ENCODE measurements around the gene KRT86.
"Not testable (repeated sequence)": the region's sequence is repeated elsewhere in the genome, so short reads cannot be mapped to it uniquely, and the experiment has no call there.

The KRT86 gene

DNA sequence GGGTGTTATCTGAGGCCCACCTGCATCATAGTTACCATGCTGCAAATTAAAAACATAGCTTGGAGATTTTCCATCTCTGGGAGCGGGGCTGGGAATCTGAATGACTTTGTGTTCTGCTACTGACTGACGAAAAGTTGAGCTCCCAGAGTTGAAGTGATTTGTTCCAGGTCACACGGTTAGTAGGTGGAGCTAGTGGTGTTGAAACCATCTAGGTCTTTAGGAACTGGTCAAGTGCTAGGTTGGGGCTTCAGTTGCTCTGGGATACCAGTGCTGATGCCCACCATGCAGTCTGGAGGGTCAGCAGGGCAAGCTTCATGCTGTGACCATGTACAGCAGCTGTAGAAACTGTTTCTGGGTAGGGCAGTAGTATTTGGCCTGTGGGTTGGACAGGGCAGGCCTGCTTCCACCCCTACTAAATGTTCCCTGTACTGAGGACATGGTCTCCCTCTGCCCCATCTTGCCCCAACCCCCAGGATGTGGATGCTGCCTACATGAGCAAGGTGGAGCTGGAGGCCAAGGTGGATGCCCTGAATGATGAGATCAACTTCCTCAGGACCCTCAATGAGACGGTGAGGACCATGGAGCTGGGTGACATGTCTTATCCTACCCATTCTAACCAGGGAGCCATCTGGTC is 36.1 kb upstream of the KRT86 start:
- Histone ChIP-seq H3K9me3 (replicated peaks; ENCODE audit: insufficient read depth, low read length) (no peaks in the 10 kb centered on the region), H3K4me2 (ENCODE audit: low read depth, low read length) (no peak overlapping the region), H3K27me3 (replicated peaks; ENCODE audit: insufficient read depth, low read length) (peaks cover 25% of the 10 kb centered on the region), H3K9me2 (replicated peaks; ENCODE audit: insufficient read depth, low read length) (no peaks in the 10 kb centered on the region), H2AFZ (ENCODE audit: low read length) (no peak overlapping the region), H3K4me1 (ENCODE audit: low read length) (no peaks in the 10 kb centered on the region), H3K9ac (ENCODE audit: low read length) (no peak overlapping the region), H3K27ac (ENCODE audit: low read length) (no peak overlapping the region), H3F3A (ENCODE audit: insufficient read depth, low read length) (no peaks in the 10 kb centered on the region), H4K20me1 (ENCODE audit: insufficient read depth, low read length) (no peaks in the 10 kb centered on the region), H3K36me3 (replicated peaks; ENCODE audit: insufficient read depth, low read length) (no peaks in the 10 kb centered on the region), H3K79me2 (ENCODE audit: low read length) (no peaks in the 10 kb centered on the region), H3K4me3 (ENCODE audit: low read length) (no peak overlapping the region)
- TF ChIP-seq EZH2 (optimal IDR thresholded peaks at IDR 0.05; ENCODE audit: low read depth, low read length) (no peak), EZH2phosphoT487 (IDR thresholded peaks at IDR 0.05; ENCODE audit: low read length) (no peak), CTCF (IDR thresholded peaks at IDR 0.05; ENCODE audit: low read length) (no peak)
- DNase-seq: no peak

DNA sequence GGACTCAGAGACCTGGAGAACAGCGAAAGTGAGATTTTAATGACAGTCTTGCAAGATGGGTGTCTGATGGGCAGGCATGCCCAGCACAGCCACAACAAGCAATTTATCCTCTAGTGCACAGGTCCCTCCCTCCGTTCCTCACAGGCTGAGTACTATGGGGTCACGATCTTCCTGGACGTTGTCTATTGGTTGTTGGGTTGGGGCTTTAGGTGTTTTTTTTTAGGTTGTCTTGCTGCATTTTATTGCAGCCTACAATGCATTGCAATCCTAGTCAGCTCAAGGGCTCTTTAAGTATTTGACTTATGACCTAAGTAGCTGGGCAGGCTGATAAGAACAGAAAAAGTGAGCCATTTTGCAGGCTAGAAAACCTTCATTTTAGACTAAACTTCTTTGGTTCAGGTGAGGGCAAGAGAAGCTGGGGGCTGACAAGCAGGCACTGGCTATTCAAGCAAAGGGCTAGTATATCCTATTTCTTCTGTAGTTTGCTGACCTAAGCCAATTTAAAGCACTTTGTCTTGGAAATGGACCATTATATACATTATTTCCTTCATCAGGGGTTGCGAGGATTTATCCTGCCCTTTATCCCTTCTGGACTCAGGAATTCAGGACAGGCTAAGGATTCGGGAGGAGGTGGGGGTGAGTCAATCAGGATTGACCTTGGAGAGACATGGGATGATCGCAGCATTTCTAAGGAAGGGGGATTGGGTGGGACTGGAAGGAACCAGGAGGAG is 35.4 kb upstream of the KRT86 start:
- Histone ChIP-seq H3K79me2 (ENCODE audit: low read length) (no peaks in the 10 kb centered on the region), H3K27me3 (replicated peaks; ENCODE audit: insufficient read depth, low read length) (peaks cover 17% of the 10 kb centered on the region), H4K20me1 (ENCODE audit: insufficient read depth, low read length) (no peaks in the 10 kb centered on the region), H3K9ac (ENCODE audit: low read length) (no peak overlapping the region), H3K4me2 (ENCODE audit: low read depth, low read length) (no peak overlapping the region), H3K4me1 (ENCODE audit: low read length) (no peaks in the 10 kb centered on the region), H3K9me2 (replicated peaks; ENCODE audit: insufficient read depth, low read length) (no peaks in the 10 kb centered on the region), H3K4me3 (ENCODE audit: low read length) (no peak overlapping the region), H3F3A (ENCODE audit: insufficient read depth, low read length) (no peaks in the 10 kb centered on the region), H3K9me3 (replicated peaks; ENCODE audit: insufficient read depth, low read length) (no peaks in the 10 kb centered on the region), H3K36me3 (replicated peaks; ENCODE audit: insufficient read depth, low read length) (no peaks in the 10 kb centered on the region), H2AFZ (ENCODE audit: low read length) (no peak overlapping the region), H3K27ac (ENCODE audit: low read length) (no peak overlapping the region)
- TF ChIP-seq CTCF (IDR thresholded peaks at IDR 0.05; ENCODE audit: low read length) (no peak), EZH2phosphoT487 (IDR thresholded peaks at IDR 0.05; ENCODE audit: low read length) (no peak), EZH2 (optimal IDR thresholded peaks at IDR 0.05; ENCODE audit: low read depth, low read length) (no peak)
- DNase-seq: no peak

DNA sequence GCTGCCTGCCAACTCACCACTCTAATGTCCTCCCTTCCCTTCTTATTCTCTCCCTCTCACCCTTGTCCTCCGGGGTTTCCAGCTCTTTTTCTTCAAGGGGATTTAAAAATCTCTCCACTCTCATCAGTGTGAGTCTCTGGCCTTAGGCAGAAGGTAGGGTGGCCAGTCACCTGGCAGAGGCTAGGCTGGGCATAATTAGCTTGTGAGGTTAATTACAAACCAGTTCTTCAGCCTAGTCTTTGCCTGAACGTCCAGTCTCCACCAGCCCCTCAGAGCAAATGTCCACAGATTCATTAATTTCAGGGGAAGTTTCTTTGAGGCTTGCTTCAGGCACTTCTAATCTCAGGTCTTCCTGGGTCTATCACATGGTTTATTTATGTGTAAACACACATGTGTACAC is 34.7 kb upstream of the KRT86 start:
- H3K36me3 ChIP-seq (replicated peaks; ENCODE audit: insufficient read depth, low read length): no peaks in the 10 kb centered on the region
- H3K27ac ChIP-seq (ENCODE audit: low read length): no peak overlapping the region

DNA sequence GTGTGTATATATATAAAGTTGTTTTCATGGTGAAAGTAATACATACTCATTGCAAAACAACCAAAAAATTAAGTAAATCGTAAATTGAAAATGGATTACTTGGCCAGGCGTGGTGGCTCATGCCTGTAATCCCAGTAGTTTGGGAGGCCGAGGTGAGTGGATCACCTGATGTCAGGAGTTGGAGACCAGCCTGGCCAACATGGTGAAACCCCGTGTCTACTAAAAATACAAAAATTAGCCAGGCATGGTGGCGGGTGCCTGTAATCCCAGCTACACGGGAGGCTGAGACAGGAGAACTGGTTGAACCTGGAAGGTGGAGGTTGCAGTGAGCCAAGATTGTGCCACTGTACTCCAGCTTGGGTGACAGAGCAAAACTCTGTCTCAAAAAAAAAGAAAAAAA is 34.2 kb upstream of the KRT86 start:
- H4K20me1 ChIP-seq (ENCODE audit: insufficient read depth, low read length); H2AFZ ChIP-seq (ENCODE audit: low read length): not testable (repeated sequence)

More for the DNA sequence above, 34.7 kb upstream of the KRT86 start:
- TF ChIP-seq EZH2phosphoT487 (IDR thresholded peaks at IDR 0.05; ENCODE audit: low read length) (no peak), CTCF (IDR thresholded peaks at IDR 0.05; ENCODE audit: low read length) (no peak), EZH2 (optimal IDR thresholded peaks at IDR 0.05; ENCODE audit: low read depth, low read length) (no peak)
- Histone ChIP-seq H3K4me2 (ENCODE audit: low read depth, low read length) (no peak overlapping the region), H3K4me1 (ENCODE audit: low read length) (no peaks in the 10 kb centered on the region), H3K27me3 (replicated peaks; ENCODE audit: insufficient read depth, low read length) (peaks cover 10% of the 10 kb centered on the region), H2AFZ (ENCODE audit: low read length) (no peak overlapping the region), H3K4me3 (ENCODE audit: low read length) (no peak overlapping the region), H3K79me2 (ENCODE audit: low read length) (no peaks in the 10 kb centered on the region), H3F3A (ENCODE audit: insufficient read depth, low read length) (no peaks in the 10 kb centered on the region), H3K9me3 (replicated peaks; ENCODE audit: insufficient read depth, low read length) (no peaks in the 10 kb centered on the region), H3K9me2 (replicated peaks; ENCODE audit: insufficient read depth, low read length) (no peaks in the 10 kb centered on the region), H3K9ac (ENCODE audit: low read length) (no peak overlapping the region), H4K20me1 (ENCODE audit: insufficient read depth, low read length) (no peaks in the 10 kb centered on the region)
- DNase-seq: no peak

More for the DNA sequence above, 34.2 kb upstream of the KRT86 start:
- not testable (repeated sequence) for H3K27me3 ChIP-seq (replicated peaks; ENCODE audit: insufficient read depth, low read length); H3F3A ChIP-seq (ENCODE audit: insufficient read depth, low read length); H3K79me2 ChIP-seq (ENCODE audit: low read length); H3K4me2 ChIP-seq (ENCODE audit: low read depth, low read length); H3K4me1 ChIP-seq (ENCODE audit: low read length); H3K9me3 ChIP-seq (replicated peaks; ENCODE audit: insufficient read depth, low read length); DNase-seq; H3K27ac ChIP-seq (ENCODE audit: low read length); H3K9ac ChIP-seq (ENCODE audit: low read length); H3K36me3 ChIP-seq (replicated peaks; ENCODE audit: insufficient read depth, low read length); H3K9me2 ChIP-seq (replicated peaks; ENCODE audit: insufficient read depth, low read length); H3K4me3 ChIP-seq (ENCODE audit: low read length)

All from MM.1S (cell line).